ENCODE results near the gene FBRSL1. TPM values are rescaled to one million over a fixed set of nuclear protein-coding genes. Genes with fewer than 3 reads are reported as not detected.

Gene FBRSL1
- total RNA-seq, 8 experiments from 2014 or later, result 7.1 to 31.6 (median 11.1) TPM

DNA sequence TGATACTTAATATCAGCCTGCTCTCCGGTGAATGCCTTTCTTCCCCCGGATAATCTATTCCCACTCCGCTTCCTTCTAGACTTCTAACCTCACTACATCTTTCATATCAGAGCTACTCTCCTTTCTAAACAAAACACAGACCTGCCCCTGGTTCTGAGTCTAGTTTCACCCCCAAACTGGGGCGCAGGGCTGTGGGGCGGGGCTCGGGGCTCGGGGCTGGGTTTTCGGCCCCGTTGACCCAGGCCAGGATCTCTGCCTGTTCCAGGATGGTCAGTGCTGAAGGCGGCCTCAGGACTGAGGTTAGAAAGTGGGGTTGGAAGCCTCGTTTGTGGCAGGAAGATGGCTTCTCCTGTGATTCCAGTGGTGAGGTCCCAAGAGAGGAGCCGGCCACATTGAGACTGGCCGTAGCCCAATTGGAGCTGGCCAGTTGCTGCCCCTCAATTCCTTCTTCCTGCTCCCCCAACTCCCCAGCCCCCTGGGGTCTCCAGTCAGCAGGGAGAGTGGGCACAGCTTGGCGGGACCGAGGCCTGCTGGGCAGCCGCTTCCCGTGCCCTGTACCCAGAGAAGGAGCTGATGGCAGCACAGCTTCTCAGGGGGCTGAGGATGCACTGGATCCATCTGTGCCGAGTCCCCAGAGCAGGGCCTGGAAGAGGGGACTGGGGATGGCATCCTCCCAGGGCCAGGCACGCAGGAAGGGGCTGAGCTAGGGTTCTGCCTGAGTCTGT, 67.5 kb downstream of the FBRSL1 start:
- ATAC-seq (replicated peaks in 6 of 8), result no peak
- in situ Hi-C loops (cut with MboI; ENCODE audit: low pct_unique_long_range_greater_than_20kb in 2 of 9, low sequenced_read_pairs in 9 of 9, unreplicated experiment in 9 of 9), result loop anchor here in 3 of 9 experiments (25.0 kb wide), 1 partner anchor 145 kb away; no protein-coding TSS in a partner anchor
- Histone ChIP-seq H3K27ac (no peak overlapping the region), H3K4me1 (replicated peaks in 1 of 2) (peaks cover 21 to 23% of the 10 kb centered on the region in 2 donors), H3K4me3 (no peak overlapping the region)
- WGBS, 10 experiments, result 89 to 100% (median 100%) methylated on average over 1 to 13 of the region's 19 CpGs; no CpG with 5 or more reads in 5 of the 10 experiments

GRCh38 chr12:132558042-132558856, 68.3 kb downstream of the FBRSL1 start:
- WGBS, 10 experiments, result 56 to 100% (median 72%) methylated on average over 2 to 12 of the region's 35 CpGs; no CpG with 5 or more reads in 5 of the 10 experiments
- H3K4me1 ChIP-seq (replicated peaks in 1 of 2), result peaks cover 21 to 23% of the 10 kb centered on the region in 2 donors
- H3K4me3 ChIP-seq, result no peak overlapping the region
- ATAC-seq (replicated peaks in 6 of 8), result no peak
- H3K27ac ChIP-seq, result no peak overlapping the region
- in situ Hi-C loops (cut with MboI; ENCODE audit: low pct_unique_long_range_greater_than_20kb in 2 of 9, low sequenced_read_pairs in 9 of 9, unreplicated experiment in 9 of 9), result loop anchor here in 3 of 9 experiments (25.0 kb wide), 1 partner anchor 146 kb away; no protein-coding TSS in a partner anchor

GRCh38 chr12:132558861-132559623, 69.1 kb downstream of the FBRSL1 start:
- Histone ChIP-seq H3K4me1 (replicated peaks in 1 of 2) (peaks cover 21 to 23% of the 10 kb centered on the region in 2 donors), H3K4me3 (peak overlapping the region; percentile 49 to 90 (median 75)), H3K27ac (no peak overlapping the region)
- in situ Hi-C loops (cut with MboI; ENCODE audit: low pct_unique_long_range_greater_than_20kb in 2 of 9, low sequenced_read_pairs in 9 of 9, unreplicated experiment in 9 of 9), result loop anchor here in 3 of 9 experiments (25.0 kb wide), 1 partner anchor 147 kb away; no protein-coding TSS in a partner anchor
- ATAC-seq (replicated peaks in 6 of 8), result peak in 2 of 8 experiments; percentile 35
- 26 to 100% (median 54%) methylated on average over 1 to 13 of the region's 45 CpGs; no CpG with 5 or more reads in 3 of the 10 experiments for WGBS, 10 experiments

- Histone ChIP-seq H3K4me1 (replicated peaks in 1 of 2) (peaks cover 21 to 23% of the 10 kb centered on the region in 2 donors), H3K27ac (peak overlapping the region; percentile 60 to 64), H3K4me3 (peak overlapping the region; percentile 49 to 90 (median 75))
- ATAC-seq (replicated peaks in 6 of 8), result peak; percentile 67 to 80 (median 76)
- 0 to 3% (median 0%) methylated on average over 1 to 16 of the region's 98 CpGs; no CpG with 5 or more reads in 6 of the 10 experiments for WGBS, 10 experiments
- in situ Hi-C loops (cut with MboI; ENCODE audit: low pct_unique_long_range_greater_than_20kb in 2 of 9, low sequenced_read_pairs in 9 of 9, unreplicated experiment in 9 of 9), result loop anchor here in 3 of 9 experiments (25.0 kb wide), 1 partner anchor 148 kb away; no protein-coding TSS in a partner anchor
Observed at GRCh38 chr12:132559652-132560363, 69.9 kb downstream of the FBRSL1 start.

DNA sequence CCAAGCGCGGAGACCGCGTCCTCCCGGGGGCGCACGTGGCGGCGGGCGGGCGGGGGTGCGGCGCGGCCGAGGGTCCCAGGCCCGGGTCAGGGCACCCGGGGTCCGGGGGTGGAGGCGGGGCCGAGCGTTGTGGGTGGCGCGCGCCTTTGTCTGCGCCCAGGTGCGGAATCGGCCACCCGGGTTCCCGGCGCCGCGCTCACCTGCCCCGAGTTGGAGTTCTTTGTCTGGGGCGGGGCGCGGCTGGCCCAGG, 70.3 kb downstream of the FBRSL1 start:
- in situ Hi-C loops (cut with MboI; ENCODE audit: low pct_unique_long_range_greater_than_20kb in 2 of 9, low sequenced_read_pairs in 9 of 9, unreplicated experiment in 9 of 9), result loop anchor here in 3 of 9 experiments (25.0 kb wide), 1 partner anchor 148 kb away; no protein-coding TSS in a partner anchor
- Histone ChIP-seq H3K4me3 (peak overlapping the region; percentile 49 to 90 (median 75)), H3K27ac (peak overlapping the region; percentile 60 to 64), H3K4me1 (replicated peaks in 1 of 2) (peaks cover 21 to 23% of the 10 kb centered on the region in 2 donors)
- peak; percentile 11 to 42 (median 27) for ATAC-seq (replicated peaks in 6 of 8)
- WGBS, 10 experiments, result 0% methylated on average over 2 of the region's 36 CpGs; no CpG with 5 or more reads in 9 of the 10 experiments

DNA sequence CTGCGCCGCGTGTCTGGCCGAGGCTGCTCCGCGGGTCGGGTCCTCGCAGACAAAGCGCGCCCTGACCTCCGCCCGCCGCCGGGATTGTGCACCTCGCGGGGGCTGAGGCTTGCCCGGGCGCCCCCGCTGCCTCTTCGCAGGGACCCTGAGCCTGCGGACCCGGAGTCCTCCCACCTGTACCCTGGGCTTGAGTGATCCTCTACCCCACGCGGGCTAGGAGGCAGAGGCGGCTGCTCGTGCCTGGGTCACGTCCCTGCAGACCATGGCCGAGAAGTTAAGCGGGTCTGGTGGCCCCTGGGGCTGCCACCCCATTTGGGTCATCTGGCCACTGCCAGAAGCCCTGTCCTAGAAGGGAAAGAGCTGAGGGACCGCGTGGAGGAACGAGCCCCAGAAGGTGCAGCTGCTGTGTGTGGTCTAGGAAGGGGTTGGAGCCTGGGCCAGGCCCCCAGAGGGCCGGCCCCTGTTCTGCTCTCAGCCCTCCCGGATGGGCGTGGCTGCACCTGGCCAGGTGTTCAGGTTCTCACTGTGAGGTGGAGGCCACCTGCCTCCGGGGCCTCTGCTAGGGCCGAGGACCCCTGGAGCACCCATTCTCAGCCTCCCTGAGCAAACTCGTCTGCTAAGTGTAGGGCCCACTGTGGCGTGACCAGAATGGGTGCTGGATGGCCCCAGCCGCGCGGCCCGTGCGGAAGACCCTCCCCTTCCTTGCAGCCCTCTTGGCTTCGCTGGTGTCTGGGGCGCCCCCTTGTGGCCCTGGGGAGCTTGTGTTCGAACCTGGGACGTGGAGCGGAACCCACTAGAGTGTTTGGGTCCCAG, 70.9 kb downstream of the FBRSL1 start:
- peak; percentile 28 to 68 (median 62) for ATAC-seq (replicated peaks in 6 of 8)
- 0 to 2% methylated on average over 1 to 8 of the region's 49 CpGs; no CpG with 5 or more reads in 8 of the 10 experiments for WGBS, 10 experiments
- Histone ChIP-seq H3K27ac (peak overlapping the region in 1 of 2 donors; percentile 64), H3K4me1 (replicated peaks in 1 of 2) (peaks cover 21 to 23% of the 10 kb centered on the region in 2 donors), H3K4me3 (peak overlapping the region; percentile 49 to 90 (median 75))
- in situ Hi-C loops (cut with MboI; ENCODE audit: low pct_unique_long_range_greater_than_20kb in 2 of 9, low sequenced_read_pairs in 9 of 9, unreplicated experiment in 9 of 9), result loop anchor here in 3 of 9 experiments (25.0 kb wide), 1 partner anchor 149 kb away; no protein-coding TSS in a partner anchor

Other genes with a start within 250 kb of the FBRSL1 start
- gene GALNT9, start 160.6 kb upstream of the FBRSL1 start, total RNA-seq, result 10 to 100 TPM in 1 of 8 experiments, 1 to 10 TPM in 3, under 1 TPM in 4; 0.40 to 23.8 (median 1.3) TPM
- 1 to 10 TPM in 1 of 8 experiments, under 1 TPM in 3, not detected in 4; 0.16 to 1.0 (median 0.45) TPM for gene LRCOL1, start 120.4 kb downstream of the FBRSL1 start, total RNA-seq
- gene P2RX2, start 128.6 kb downstream of the FBRSL1 start, total RNA-seq, result under 1 TPM in 4 of 8 experiments, not detected in 4; 0.13 to 0.62 (median 0.17) TPM
- gene POLE, start 197.2 kb downstream of the FBRSL1 start, total RNA-seq, result 10 to 100 TPM in 4 of 8 experiments, 1 to 10 TPM in 4; 4.6 to 80.2 (median 12.4) TPM
- 10 to 100 TPM; 11.5 to 38.0 (median 19.7) TPM for gene PXMP2, start 197.4 kb downstream of the FBRSL1 start, total RNA-seq
- gene PGAM5, start 220.7 kb downstream of the FBRSL1 start, total RNA-seq, result 10 to 100 TPM; 19.8 to 50.5 (median 25.5) TPM

Data from motor neuron (in vitro differentiated cells).